B cell (primary cell): ENCODE results near the gene EZH1. TPM values are rescaled to one million over a fixed set of nuclear protein-coding genes. Genes with fewer than 3 reads are reported as not detected.

ENCODE experiments used
- polyA plus RNA-seq: library from polyadenylated mRNA; depleted of rRNA; stranded (reverse); fragments of >200 nt; gene quantifications from 2 replicates; pipeline ENCODE4 v1.2.3, GENCODE V29; 2012
- small RNA-seq: library from RNA; depleted of rRNA; stranded (forward); fragments of <200 nt; gene quantifications from one replicate; pipeline ENCODE3, GENCODE V24; 2012; ENCODE audit warnings: low replicate concordance, low read depth; ENCODE audit not compliant: insufficient read length
- total RNA-seq, 2 donors: library from RNA; stranded (reverse); fragments of 120-200 nt in 1 of 2; gene quantifications; 1 replicate in 1 of 2; 2 replicates in 1 of 2; pipeline versions ENCODE4 v1.2.3 to v1.2.4, GENCODE V29; 2013 to 2022

EZH1 gene
- total and polyA plus RNA-seq, 2 donors (not counting 1 experiment from before 2014, with no cell fraction given) = 115 to 169 TPM

Small RNA genes lying within 50 kb of the gene (small RNA-seq; reads per million reads assigned to genes)
- gene HMGN2P15 (not detected), gene MIR6780A (not detected)

Other genes with a start within 250 kb of the EZH1 start
- 44.8 and 47.1 TPM in 2 replicates for gene NAGLU, start 208.8 kb downstream of the EZH1 start, total RNA-seq
- 43.4 and 52.4 TPM in 2 replicates for gene NAGLU, start 208.8 kb downstream of the EZH1 start, polyA plus RNA-seq
- gene HSD17B1, start 192.1 kb downstream of the EZH1 start, total RNA-seq = 2.0 and 3.3 TPM in 2 replicates
- 1.3 and 1.5 TPM in 2 replicates for gene HSD17B1, start 192.1 kb downstream of the EZH1 start, polyA plus RNA-seq
- gene COASY, start 182.9 kb downstream of the EZH1 start, total RNA-seq = 76.6 and 82.4 TPM in 2 replicates
- gene COASY, start 182.9 kb downstream of the EZH1 start, polyA plus RNA-seq = 55.9 and 82.3 TPM in 2 replicates
- 66.6 and 71.5 TPM in 2 replicates for gene MLX, start 177.9 kb downstream of the EZH1 start, total RNA-seq
- gene MLX, start 177.9 kb downstream of the EZH1 start, polyA plus RNA-seq = 57.3 and 62.4 TPM in 2 replicates
- 7.9 and 10.4 TPM in 2 replicates for gene PSMC3IP, start 167.3 kb downstream of the EZH1 start, total RNA-seq
- gene PSMC3IP, start 167.3 kb downstream of the EZH1 start, polyA plus RNA-seq = 2.8 and 3.2 TPM in 2 replicates
- gene RETREG3, start 135.7 kb downstream of the EZH1 start, total RNA-seq = 103 and 108 TPM in 2 replicates
- gene RETREG3, start 135.7 kb downstream of the EZH1 start, polyA plus RNA-seq = 43.1 and 44.1 TPM in 2 replicates
- 15.7 and 17.2 TPM in 2 replicates for gene TUBG1, start 135.4 kb downstream of the EZH1 start, total RNA-seq
- 12.3 and 19.5 TPM in 2 replicates for gene TUBG1, start 135.4 kb downstream of the EZH1 start, polyA plus RNA-seq
- gene TUBG2, start 85.8 kb downstream of the EZH1 start, total RNA-seq = 18.3 and 19.0 TPM in 2 replicates
- 11.9 and 16.7 TPM in 2 replicates for gene TUBG2, start 85.8 kb downstream of the EZH1 start, polyA plus RNA-seq
- 0.44 and 0.97 TPM in 2 replicates for gene PLEKHH3, start 68.0 kb downstream of the EZH1 start, total RNA-seq
- 0.67 and 1.4 TPM in 2 replicates for gene PLEKHH3, start 68.0 kb downstream of the EZH1 start, polyA plus RNA-seq
- gene CCR10, start 63.2 kb downstream of the EZH1 start, total RNA-seq = 0.49 and 0.80 TPM in 2 replicates
- gene CCR10, start 63.2 kb downstream of the EZH1 start, polyA plus RNA-seq = 1.8 and 2.7 TPM in 2 replicates
- 4.7 and 6.7 TPM in 2 replicates for gene CNTNAP1, start 62.5 kb downstream of the EZH1 start, total RNA-seq
- gene CNTNAP1, start 62.5 kb downstream of the EZH1 start, polyA plus RNA-seq = 3.5 and 4.9 TPM in 2 replicates
- gene RAMP2, start 16.2 kb upstream of the EZH1 start, total RNA-seq = not detected in 2 replicates
- not detected in 2 replicates for gene RAMP2, start 16.2 kb upstream of the EZH1 start, polyA plus RNA-seq
- 38.7 and 38.8 TPM in 2 replicates for gene VPS25, start 28.4 kb upstream of the EZH1 start, total RNA-seq
- 30.6 and 40.5 TPM in 2 replicates for gene VPS25, start 28.4 kb upstream of the EZH1 start, polyA plus RNA-seq
- gene WNK4, start 35.6 kb upstream of the EZH1 start, total RNA-seq = 0.12 and 0.44 TPM in 2 replicates
- 0.03 and 0.06 TPM in 2 replicates for gene WNK4, start 35.6 kb upstream of the EZH1 start, polyA plus RNA-seq
- 31.9 and 32.1 TPM in 2 replicates for gene COA3, start 53.7 kb upstream of the EZH1 start, total RNA-seq
- 7.5 and 18.5 TPM in 2 replicates for gene COA3, start 53.7 kb upstream of the EZH1 start, polyA plus RNA-seq
- not detected in 2 replicates for gene CNTD1, start 53.8 kb upstream of the EZH1 start, total RNA-seq
- gene CNTD1, start 53.8 kb upstream of the EZH1 start, polyA plus RNA-seq = not detected in 2 replicates
- 111 and 126 TPM in 2 replicates for gene BECN1, start 79.2 kb upstream of the EZH1 start, total RNA-seq
- 61.3 and 71.2 TPM in 2 replicates for gene BECN1, start 79.2 kb upstream of the EZH1 start, polyA plus RNA-seq
- gene PSME3, start 88.4 kb upstream of the EZH1 start, total RNA-seq = 70.3 and 76.2 TPM in 2 replicates
- 43.4 and 55.1 TPM in 2 replicates for gene PSME3, start 88.4 kb upstream of the EZH1 start, polyA plus RNA-seq
- 3.8 and 4.1 TPM in 2 replicates for gene AOC2, start 99.5 kb upstream of the EZH1 start, total RNA-seq
- 1.9 and 2.6 TPM in 2 replicates for gene AOC2, start 99.5 kb upstream of the EZH1 start, polyA plus RNA-seq
- gene AOC3, start 106.2 kb upstream of the EZH1 start, total RNA-seq = 0.75 and 1.2 TPM in 2 replicates
- gene AOC3, start 106.2 kb upstream of the EZH1 start, polyA plus RNA-seq = 1.5 and 2.7 TPM in 2 replicates
- gene G6PC1, start 155.8 kb upstream of the EZH1 start, total RNA-seq = not detected in 2 replicates
- not detected in 2 replicates for gene G6PC1, start 155.8 kb upstream of the EZH1 start, polyA plus RNA-seq
- gene AARSD1, start 219.4 kb upstream of the EZH1 start, total RNA-seq = 56.5 and 67.4 TPM in 2 replicates
- gene AARSD1, start 219.4 kb upstream of the EZH1 start, polyA plus RNA-seq = 60.0 and 66.9 TPM in 2 replicates
- 0.94 and 1.1 TPM in 2 replicates for gene PTGES3L, start 235.0 kb upstream of the EZH1 start, total RNA-seq
- 0.59 and 1.0 TPM in 2 replicates for gene PTGES3L, start 235.0 kb upstream of the EZH1 start, polyA plus RNA-seq
- gene RUNDC1, start 235.5 kb upstream of the EZH1 start, total RNA-seq = 43.7 and 45.6 TPM in 2 replicates
- 12.8 and 14.6 TPM in 2 replicates for gene RUNDC1, start 235.5 kb upstream of the EZH1 start, polyA plus RNA-seq